ENCODE results near the gene SEMA6A.
A peak's percentile ranks its signal among the peaks of the same experiment; 100 is the strongest.

The SEMA6A gene, protein sequence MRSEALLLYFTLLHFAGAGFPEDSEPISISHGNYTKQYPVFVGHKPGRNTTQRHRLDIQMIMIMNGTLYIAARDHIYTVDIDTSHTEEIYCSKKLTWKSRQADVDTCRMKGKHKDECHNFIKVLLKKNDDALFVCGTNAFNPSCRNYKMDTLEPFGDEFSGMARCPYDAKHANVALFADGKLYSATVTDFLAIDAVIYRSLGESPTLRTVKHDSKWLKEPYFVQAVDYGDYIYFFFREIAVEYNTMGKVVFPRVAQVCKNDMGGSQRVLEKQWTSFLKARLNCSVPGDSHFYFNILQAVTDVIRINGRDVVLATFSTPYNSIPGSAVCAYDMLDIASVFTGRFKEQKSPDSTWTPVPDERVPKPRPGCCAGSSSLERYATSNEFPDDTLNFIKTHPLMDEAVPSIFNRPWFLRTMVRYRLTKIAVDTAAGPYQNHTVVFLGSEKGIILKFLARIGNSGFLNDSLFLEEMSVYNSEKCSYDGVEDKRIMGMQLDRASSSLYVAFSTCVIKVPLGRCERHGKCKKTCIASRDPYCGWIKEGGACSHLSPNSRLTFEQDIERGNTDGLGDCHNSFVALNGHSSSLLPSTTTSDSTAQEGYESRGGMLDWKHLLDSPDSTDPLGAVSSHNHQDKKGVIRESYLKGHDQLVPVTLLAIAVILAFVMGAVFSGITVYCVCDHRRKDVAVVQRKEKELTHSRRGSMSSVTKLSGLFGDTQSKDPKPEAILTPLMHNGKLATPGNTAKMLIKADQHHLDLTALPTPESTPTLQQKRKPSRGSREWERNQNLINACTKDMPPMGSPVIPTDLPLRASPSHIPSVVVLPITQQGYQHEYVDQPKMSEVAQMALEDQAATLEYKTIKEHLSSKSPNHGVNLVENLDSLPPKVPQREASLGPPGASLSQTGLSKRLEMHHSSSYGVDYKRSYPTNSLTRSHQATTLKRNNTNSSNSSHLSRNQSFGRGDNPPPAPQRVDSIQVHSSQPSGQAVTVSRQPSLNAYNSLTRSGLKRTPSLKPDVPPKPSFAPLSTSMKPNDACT

DNA sequence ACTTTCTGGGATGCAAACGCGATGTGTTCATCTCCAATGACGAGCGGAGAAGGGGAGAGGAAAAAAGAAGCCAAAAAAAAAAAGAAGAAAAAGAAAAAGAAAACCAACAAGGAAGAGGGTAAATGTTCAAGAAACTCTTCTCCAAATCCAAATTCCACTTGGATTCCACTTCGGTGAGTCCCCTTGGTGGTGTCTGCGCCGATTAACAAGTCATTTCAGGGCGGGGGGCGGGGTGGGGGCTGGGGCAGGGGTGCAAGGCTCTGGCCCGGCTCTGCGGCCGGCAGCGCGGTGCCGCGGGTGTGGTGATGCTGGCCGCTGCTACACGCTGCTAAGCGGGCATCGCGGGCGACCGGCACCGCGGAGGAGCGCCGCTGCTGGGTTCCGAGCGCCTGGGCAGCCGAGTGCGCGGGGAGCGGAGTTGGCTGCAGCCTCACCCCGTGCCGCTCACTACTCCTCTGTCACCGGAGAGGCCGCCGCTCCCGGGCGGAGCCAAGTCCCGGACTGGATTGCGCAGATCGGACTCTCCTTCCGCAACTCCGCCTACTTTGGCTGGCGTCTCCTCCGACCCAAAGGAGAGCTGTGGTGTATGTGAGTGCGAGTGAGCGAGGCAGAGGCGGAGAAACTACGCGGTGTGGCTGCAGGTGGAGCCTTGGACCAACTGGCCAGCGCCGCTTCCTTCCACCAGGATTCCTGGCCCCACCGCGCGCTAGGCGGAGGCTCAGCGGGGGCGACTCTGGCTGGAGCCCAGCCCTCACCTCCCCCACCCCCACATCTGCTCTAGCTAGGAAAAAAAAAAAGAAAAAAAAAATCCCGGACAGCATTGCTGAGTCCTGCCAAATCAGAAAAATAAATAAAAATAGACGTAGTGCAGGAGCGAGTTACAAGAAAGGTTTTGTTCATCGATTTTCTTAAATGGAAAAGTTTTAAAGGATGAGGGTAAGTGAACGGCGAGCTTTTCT lies at the start of gene SEMA6A:
SEMA6A (minus strand) TSS at position 457 of the 959 bp plus-strand sequence. CDS start 69,879 bp downstream, outside the sequence.
- peak within 1 kb of the TSS; percentile 97 for H3K4me3 ChIP-seq (ENCODE audit: insufficient read length, low read depth)
- DNase-seq (ENCODE audit: low read depth, low spot score) = peak; percentile 94
- H3K9ac ChIP-seq (ENCODE audit: insufficient read length, low read depth) = peak within 1 kb of the TSS; percentile 99
- TF ChIP-seq YY1 (IDR thresholded peaks at IDR 0.05; ENCODE audit: insufficient read depth, insufficient read length) (no peak), SUZ12 (IDR thresholded peaks at IDR 0.05; ENCODE audit: extremely low read depth, insufficient read depth, insufficient read length) (no peak), ZNF274 (IDR thresholded peaks at IDR 0.05; ENCODE audit: low read depth, low read length) (no peak)
- no peaks in the 10 kb centered on the region for H3K27me3 ChIP-seq (ENCODE audit: insufficient read depth, insufficient read length)
- no peaks in the 10 kb centered on the region for H3K4me1 ChIP-seq (ENCODE audit: insufficient read depth, insufficient read length)
- H3K9me3 ChIP-seq (ENCODE audit: insufficient read depth, low read length) = no peaks in the 10 kb centered on the region
- H3K36me3 ChIP-seq (ENCODE audit: insufficient read depth, insufficient read length, low read length) = peaks cover 20% of the 10 kb centered on the region

DNA sequence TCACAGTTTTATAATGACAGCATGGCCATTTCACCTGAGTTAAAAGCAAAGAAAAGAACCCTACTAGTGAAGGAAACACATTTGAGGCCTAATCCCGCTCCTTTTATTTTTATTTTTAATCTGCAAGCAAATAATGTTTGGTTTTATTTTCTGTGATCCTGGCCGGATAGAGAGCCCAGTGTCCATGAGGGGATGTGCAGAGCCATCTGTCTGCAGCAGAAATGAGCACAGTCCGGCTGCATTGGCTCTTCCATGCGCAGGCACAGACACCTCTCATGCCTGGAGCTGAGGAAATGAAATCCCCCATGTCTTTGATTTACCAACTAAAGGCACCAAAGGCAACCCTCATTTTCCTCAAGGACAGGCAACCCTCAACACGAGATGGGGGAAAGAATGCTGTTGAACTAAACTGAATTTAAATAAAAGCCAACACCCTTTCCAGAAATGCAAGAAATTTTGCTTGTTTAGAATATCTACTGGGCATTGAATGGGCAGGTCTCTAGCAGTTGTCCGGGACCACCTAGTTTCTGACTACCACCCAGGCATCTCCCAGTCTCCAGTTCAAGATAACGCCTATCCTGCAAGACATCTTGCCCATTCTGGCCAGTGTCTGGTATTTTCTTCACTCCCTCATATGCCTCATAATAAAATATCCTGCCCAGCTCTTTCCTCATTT lies 47.9 kb upstream of the SEMA6A start:
- no peak overlapping the region for H3K4me3 ChIP-seq (ENCODE audit: insufficient read length, low read depth)
- TF ChIP-seq ZNF274 (IDR thresholded peaks at IDR 0.05; ENCODE audit: low read depth, low read length) (no peak), SUZ12 (IDR thresholded peaks at IDR 0.05; ENCODE audit: extremely low read depth, insufficient read depth, insufficient read length) (no peak), YY1 (IDR thresholded peaks at IDR 0.05; ENCODE audit: insufficient read depth, insufficient read length) (no peak)

DNA sequence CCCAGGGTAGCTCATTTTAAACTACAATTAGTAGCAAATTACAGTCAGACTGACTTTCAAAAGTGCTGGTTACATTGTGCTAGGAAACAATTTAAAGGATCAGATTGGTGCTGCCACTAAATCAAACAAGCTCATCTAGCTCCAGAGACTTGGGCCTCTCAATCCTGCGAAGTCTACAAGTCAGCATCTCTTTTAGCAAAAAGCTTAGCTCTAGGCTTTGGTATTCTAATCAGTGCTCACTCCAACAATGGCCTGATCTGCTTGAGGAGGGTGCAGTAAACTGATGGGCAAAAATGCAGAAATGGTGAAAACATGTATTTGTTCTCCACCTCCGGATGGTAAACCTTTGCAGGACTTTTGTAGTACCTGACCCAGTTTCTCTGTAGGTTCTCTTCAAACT lies 47.0 kb upstream of the SEMA6A start:
- TF ChIP-seq YY1 (IDR thresholded peaks at IDR 0.05; ENCODE audit: insufficient read depth, insufficient read length) (no peak), ZNF274 (IDR thresholded peaks at IDR 0.05; ENCODE audit: low read depth, low read length) (no peak), SUZ12 (IDR thresholded peaks at IDR 0.05; ENCODE audit: extremely low read depth, insufficient read depth, insufficient read length) (no peak)
- Histone ChIP-seq H3K27me3 (ENCODE audit: insufficient read depth, insufficient read length) (no peaks in the 10 kb centered on the region), H3K4me3 (ENCODE audit: insufficient read length, low read depth) (no peak overlapping the region), H3K9me3 (ENCODE audit: insufficient read depth, low read length) (no peaks in the 10 kb centered on the region), H3K36me3 (ENCODE audit: insufficient read depth, insufficient read length, low read length) (no peaks in the 10 kb centered on the region), H3K9ac (ENCODE audit: insufficient read length, low read depth) (no peak overlapping the region), H3K4me1 (ENCODE audit: insufficient read depth, insufficient read length) (no peaks in the 10 kb centered on the region)
- DNase-seq (ENCODE audit: low read depth, low spot score) = no peak

More for the DNA sequence above, 47.9 kb upstream of the SEMA6A start:
- no peak overlapping the region for H3K9ac ChIP-seq (ENCODE audit: insufficient read length, low read depth)
- H3K9me3 ChIP-seq (ENCODE audit: insufficient read depth, low read length) = no peaks in the 10 kb centered on the region
- H3K4me1 ChIP-seq (ENCODE audit: insufficient read depth, insufficient read length) = no peaks in the 10 kb centered on the region
- no peak for DNase-seq (ENCODE audit: low read depth, low spot score)
- no peaks in the 10 kb centered on the region for H3K27me3 ChIP-seq (ENCODE audit: insufficient read depth, insufficient read length)
- H3K36me3 ChIP-seq (ENCODE audit: insufficient read depth, insufficient read length, low read length) = no peaks in the 10 kb centered on the region

DNA sequence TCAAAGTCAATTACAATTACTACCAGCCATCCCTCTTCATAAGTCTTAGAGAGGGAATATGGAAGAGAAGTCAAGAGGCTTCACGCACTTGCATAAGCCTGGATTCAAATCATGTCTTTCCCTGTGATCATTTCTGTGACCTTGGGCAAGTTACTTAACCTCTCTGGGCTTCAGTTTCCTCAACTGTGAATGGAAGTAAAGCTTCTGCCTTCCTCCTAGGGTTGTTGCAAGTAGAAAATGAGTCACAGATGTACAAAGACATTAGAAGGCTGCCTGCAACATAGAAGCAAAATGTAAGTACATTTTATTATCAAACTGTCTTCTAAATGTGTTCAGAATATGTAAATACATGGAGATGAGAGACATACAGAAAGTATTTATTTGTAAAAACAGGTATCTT lies 42.3 kb upstream of the SEMA6A start:
- no peaks in the 10 kb centered on the region for H3K4me1 ChIP-seq (ENCODE audit: insufficient read depth, insufficient read length)
- TF ChIP-seq SUZ12 (IDR thresholded peaks at IDR 0.05; ENCODE audit: extremely low read depth, insufficient read depth, insufficient read length) (no peak), ZNF274 (IDR thresholded peaks at IDR 0.05; ENCODE audit: low read depth, low read length) (no peak), YY1 (IDR thresholded peaks at IDR 0.05; ENCODE audit: insufficient read depth, insufficient read length) (no peak)

DNA sequence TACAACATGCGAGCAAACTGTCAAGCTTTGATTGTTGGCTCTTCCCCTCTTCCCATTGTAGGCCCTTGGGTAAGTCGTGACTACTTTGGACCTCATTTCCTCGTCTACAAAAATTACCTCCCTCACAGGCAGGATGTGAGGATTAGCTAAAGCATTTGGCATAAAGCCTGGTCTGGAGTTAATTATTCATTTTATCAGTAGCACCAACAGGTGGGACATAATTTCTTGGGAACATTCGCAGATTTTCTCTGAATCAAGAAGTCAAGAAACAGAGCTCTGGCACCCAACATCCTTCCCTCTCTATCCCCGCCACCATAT lies 39.9 kb upstream of the SEMA6A start:
- no peak overlapping the region for H3K9ac ChIP-seq (ENCODE audit: insufficient read length, low read depth)
- H3K27me3 ChIP-seq (ENCODE audit: insufficient read depth, insufficient read length) = no peaks in the 10 kb centered on the region
- TF ChIP-seq YY1 (IDR thresholded peaks at IDR 0.05; ENCODE audit: insufficient read depth, insufficient read length) (no peak), ZNF274 (IDR thresholded peaks at IDR 0.05; ENCODE audit: low read depth, low read length) (no peak), SUZ12 (IDR thresholded peaks at IDR 0.05; ENCODE audit: extremely low read depth, insufficient read depth, insufficient read length) (no peak)
- no peaks in the 10 kb centered on the region for H3K36me3 ChIP-seq (ENCODE audit: insufficient read depth, insufficient read length, low read length)
- no peaks in the 10 kb centered on the region for H3K9me3 ChIP-seq (ENCODE audit: insufficient read depth, low read length)
- DNase-seq (ENCODE audit: low read depth, low spot score) = no peak
- H3K4me3 ChIP-seq (ENCODE audit: insufficient read length, low read depth) = no peak overlapping the region
- no peaks in the 10 kb centered on the region for H3K4me1 ChIP-seq (ENCODE audit: insufficient read depth, insufficient read length)

More for the DNA sequence above, 42.3 kb upstream of the SEMA6A start:
- Histone ChIP-seq H3K9me3 (ENCODE audit: insufficient read depth, low read length) (no peaks in the 10 kb centered on the region), H3K36me3 (ENCODE audit: insufficient read depth, insufficient read length, low read length) (no peaks in the 10 kb centered on the region), H3K9ac (ENCODE audit: insufficient read length, low read depth) (no peak overlapping the region), H3K4me3 (ENCODE audit: insufficient read length, low read depth) (no peak overlapping the region), H3K27me3 (ENCODE audit: insufficient read depth, insufficient read length) (no peaks in the 10 kb centered on the region)
- DNase-seq (ENCODE audit: low read depth, low spot score) = no peak

DNA sequence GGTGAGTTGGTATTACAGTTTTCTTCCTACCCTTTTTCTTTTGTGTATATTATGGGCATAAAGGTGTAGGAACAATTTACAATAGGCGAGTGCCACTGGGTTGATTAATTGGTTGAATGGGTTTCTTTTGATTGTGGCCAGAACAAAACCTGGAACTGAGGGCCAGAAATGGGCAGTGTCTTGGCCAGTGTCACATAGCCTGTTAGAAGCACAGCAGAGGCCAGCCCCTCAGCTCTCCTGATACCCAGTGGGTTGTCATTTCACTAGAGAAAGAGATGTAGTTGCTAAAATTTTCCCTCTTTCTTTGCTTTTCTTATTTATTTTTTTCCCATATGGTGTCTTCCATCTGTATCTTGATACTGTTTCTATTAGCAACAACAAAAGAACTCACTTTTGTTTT lies 38.8 kb upstream of the SEMA6A start:
- H3K36me3 ChIP-seq (ENCODE audit: insufficient read depth, insufficient read length, low read length) = no peaks in the 10 kb centered on the region
- no peaks in the 10 kb centered on the region for H3K9me3 ChIP-seq (ENCODE audit: insufficient read depth, low read length)
- H3K4me3 ChIP-seq (ENCODE audit: insufficient read length, low read depth) = no peak overlapping the region
- no peaks in the 10 kb centered on the region for H3K4me1 ChIP-seq (ENCODE audit: insufficient read depth, insufficient read length)
- DNase-seq (ENCODE audit: low read depth, low spot score) = no peak
- no peak for TF ChIP-seq ZNF274 (IDR thresholded peaks at IDR 0.05; ENCODE audit: low read depth, low read length)
- TF ChIP-seq YY1 (IDR thresholded peaks at IDR 0.05; ENCODE audit: insufficient read depth, insufficient read length) = no peak
- TF ChIP-seq SUZ12 (IDR thresholded peaks at IDR 0.05; ENCODE audit: extremely low read depth, insufficient read depth, insufficient read length) = no peak
- H3K27me3 ChIP-seq (ENCODE audit: insufficient read depth, insufficient read length) = no peaks in the 10 kb centered on the region
- no peak overlapping the region for H3K9ac ChIP-seq (ENCODE audit: insufficient read length, low read depth)
